Eye (tissue), 1 donor: Measurements from ENCODE around the gene HSF4.

Experiments used
- DNase-seq: peaks from one replicate; pipeline ENCODE4 v3.0.0-alpha.2; 2015

HSF4 gene

DNA sequence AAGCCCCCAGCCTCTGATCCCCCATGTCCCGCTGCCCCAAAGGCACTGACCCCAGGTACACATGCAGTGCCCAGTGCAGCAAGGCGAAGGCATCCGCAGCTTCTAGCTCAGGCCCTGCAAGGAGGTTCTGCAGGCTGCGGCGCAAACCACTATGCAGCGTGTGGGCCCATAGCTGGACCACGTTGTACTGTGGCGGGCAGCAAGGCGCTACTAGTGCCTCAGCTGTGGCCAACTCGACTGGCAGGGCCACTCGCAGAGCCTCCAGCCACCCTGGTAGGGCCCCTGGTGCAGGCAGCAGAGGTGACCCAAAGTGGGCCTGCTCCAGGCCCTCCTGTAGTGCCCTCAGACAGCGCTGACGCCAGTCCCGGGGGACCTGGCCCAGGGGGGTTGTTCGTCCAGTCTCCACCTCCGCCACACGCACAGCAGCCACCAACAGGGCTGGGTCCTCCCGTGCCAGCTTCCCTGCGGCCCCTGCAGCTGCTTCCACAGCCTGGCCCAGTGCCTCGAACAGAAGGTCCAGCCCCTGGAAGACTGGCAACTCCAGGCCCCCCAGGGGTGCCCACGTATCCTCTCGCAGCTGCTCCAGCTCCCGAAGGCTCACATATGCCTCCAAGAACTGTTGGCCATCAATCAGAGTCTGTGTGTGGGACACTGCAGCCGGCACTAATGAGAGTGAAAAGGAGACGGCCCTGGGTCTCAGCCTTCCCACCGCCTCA, 22.8 kb downstream of the HSF4 start:
- DNase-seq, result no peak

DNA sequence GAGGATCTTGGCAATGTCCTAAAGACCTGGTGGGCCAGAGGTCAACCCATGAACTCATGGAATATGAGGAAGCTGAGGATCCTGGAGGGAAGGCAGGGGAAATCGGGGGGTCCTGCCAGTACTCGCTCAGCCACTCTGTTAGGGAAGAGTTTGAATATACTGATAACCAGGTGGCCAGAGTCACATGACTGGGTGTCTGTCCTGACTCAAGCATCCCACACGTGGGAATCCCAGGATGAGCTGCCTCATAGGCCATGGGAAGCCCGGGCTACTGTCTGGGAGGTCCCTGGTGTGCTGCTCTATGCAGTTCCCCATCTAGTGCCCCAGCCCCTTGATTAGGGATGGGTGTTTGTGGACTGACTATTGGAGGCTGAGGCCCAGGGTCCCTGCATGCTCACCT, 23.8 kb downstream of the HSF4 start:
- DNase-seq, result no peak

DNA sequence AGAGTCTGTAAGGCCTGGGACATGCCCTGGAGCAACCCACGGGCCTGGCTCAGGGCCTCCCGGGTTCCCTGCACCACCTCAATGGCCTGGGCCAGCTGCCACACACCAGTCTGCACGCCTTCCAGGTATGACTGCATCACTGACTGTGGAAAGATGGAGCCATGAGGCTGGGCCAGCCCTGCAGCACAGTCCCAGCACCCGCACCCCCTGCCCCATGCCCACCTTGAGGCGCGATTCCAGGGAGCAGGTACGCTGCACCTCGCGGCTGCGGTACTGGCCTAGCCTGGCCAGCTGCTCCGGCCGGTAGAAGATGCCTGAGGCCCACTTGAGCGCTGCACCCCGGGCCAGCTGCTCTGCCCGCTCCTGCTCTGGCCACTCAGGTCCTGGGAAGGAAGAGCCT, 24.3 kb downstream of the HSF4 start:
- no peak for DNase-seq

- no peak for DNase-seq
Observed at GRCh38 chr16:67190041-67190440, 25.5 kb downstream of the HSF4 start, which contains the start of gene EXOC3L1. EXOC3L1 (minus strand) TSS chr16:67190136; CDS start chr16:67189676, 460 bp downstream.

GRCh38 chr16:67190448-67191399, 26.2 kb downstream of the HSF4 start:
- no peak for DNase-seq

GRCh38 chr16:67191411-67191994, 27.0 kb downstream of the HSF4 start:
- DNase-seq, result no peak

DNA sequence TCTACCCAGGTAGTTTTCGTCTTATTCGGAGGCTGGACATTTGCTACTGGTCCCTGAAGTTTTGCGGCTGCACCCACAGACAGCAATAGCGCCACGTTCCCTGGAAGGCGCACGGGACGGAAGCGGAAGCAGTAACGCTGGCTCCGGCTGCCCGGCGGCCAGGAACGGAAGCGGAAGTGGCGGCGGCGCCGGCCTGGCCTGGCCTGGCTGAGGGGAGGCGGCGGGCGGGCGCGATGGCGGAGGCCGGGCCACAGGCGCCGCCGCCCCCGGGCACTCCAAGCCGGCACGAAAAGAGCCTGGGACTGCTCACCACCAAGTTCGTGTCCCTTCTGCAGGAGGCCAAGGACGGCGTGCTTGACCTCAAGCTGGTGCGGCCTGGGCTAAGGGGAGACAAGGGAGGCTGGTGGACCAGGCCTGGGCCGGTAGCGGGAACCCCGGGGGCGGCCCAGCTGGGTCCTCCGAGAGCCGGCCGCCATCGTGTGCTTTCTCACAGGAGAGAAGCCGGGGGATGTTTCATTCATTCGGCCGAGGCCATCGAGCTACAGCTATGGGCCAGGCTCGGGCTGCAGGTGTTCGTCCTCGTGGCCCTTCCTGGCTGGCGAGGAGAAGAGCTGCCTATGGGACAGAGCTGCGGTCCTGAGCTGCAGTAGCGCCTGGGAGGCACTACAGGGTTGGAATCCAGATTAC, 27.6 kb downstream of the HSF4 start, which contains the start of gene E2F4:
Gene E2F4, plus strand, starts transcription at position 161 of the 687 bp plus-strand sequence. Its CDS starts 73 bp downstream, at position 234.
- peak; percentile 94 for DNase-seq

DNA sequence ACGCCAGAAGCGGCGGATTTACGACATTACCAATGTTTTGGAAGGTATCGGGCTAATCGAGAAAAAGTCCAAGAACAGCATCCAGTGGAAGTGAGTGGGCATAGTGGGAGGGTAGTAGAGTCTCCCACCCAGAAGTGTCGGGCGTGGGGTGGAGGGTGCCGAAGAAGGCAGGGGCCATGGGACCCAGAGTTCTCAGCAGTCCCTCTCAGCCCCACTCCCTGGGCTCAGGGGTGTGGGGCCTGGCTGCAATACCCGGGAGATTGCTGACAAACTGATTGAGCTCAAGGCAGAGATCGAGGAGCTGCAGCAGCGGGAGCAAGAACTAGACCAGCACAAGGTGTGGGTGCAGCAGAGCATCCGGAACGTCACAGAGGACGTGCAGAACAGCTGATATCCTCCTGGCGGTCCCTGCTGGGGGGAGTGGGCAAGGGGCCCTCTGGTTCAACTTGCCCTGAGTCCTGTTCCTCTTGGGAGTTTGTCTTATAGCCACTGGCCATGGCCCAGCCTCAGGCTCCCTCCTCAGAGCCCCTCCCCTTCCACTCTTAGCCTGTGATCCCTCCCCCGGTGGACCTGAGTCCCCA, 28.3 kb downstream of the HSF4 start:
- no peak for DNase-seq

GRCh38 chr16:67193536-67193935, 29.0 kb downstream of the HSF4 start:
- no peak for DNase-seq

GRCh38 chr16:67194260-67194659, 29.7 kb downstream of the HSF4 start:
- DNase-seq, result no peak

- DNase-seq, result no peak
Observed at GRCh38 chr16:67195676-67196075, 31.1 kb downstream of the HSF4 start.

DNA sequence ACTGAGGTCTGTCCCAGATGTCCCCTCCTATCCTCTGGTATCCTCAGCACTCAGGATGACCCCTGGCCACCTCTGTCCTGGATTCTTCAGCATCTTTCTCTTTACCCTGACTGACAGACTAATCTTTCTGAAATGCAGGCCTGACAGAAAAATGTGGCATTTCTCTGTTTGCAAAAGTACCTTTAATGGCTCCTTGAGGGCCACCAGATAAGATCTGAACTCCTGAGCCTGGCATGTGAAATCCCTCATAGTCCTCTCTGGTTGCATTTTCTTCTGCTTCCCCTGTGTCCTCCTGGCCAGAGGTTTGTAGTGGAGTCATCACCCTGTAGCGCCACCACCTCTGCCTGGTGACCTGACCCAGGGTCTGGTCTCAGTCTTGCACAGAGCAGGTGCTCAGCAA, 32.3 kb downstream of the HSF4 start:
- no peak for DNase-seq

- no peak for DNase-seq
Observed at GRCh38 chr16:67197704-67198103, 33.2 kb downstream of the HSF4 start.

GRCh38 chr16:67198238-67198734, 33.7 kb downstream of the HSF4 start:
- DNase-seq, result peak; percentile 25

DNA sequence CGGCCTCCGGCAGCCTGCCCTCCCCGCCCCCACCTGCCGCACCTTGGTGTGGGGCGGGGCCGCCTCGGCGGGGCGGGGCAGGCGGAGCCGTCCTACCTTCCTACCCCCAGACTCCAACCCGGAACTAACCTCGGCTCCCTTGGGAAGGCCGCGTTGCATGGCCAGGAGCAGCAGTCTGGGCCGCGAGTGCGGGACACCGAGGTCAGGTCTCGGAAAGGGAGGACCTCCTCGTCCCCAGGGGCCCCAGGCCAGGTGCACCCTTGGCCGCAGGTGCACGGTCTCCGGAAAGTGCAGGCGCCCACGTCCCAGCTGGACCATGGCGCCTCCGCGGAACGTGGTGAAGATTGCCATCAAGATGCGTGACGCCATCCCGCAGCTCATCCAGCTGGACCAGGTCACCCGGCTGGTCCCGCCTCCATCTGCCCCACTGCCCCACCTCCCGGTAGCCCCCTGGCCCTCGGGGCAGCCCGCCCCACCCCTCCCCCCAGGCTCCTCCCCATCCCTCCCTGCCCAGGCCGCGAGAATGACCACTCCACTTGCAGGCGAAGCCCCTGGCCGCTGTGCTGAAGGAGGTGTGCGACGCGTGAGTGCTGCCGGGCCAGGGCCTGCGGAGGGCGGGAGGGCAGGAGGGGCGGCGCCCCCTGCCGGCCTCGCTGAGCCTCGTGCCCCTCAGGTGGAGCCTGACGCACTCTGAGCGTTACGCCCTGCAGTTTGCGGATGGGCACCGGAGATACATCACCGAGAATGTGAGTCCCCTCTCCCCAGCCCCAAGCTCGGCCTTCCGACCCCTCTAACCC, 34.7 kb downstream of the HSF4 start, which contains the start of gene ELMO3:
Gene ELMO3, plus strand, starts transcription at position 121 of the 797 bp plus-strand sequence. Its CDS starts 196 bp downstream, at position 317.
- peak; percentile 24 for DNase-seq

GRCh38 chr16:67199808-67200198, 35.3 kb downstream of the HSF4 start:
- DNase-seq, result no peak

GRCh38 chr16:67200491-67200890, 35.9 kb downstream of the HSF4 start:
- no peak for DNase-seq

GRCh38 chr16:67201411-67202345, 37.1 kb downstream of the HSF4 start:
- DNase-seq, result no peak

GRCh38 chr16:67202426-67202825, 37.9 kb downstream of the HSF4 start:
- DNase-seq, result no peak

DNA sequence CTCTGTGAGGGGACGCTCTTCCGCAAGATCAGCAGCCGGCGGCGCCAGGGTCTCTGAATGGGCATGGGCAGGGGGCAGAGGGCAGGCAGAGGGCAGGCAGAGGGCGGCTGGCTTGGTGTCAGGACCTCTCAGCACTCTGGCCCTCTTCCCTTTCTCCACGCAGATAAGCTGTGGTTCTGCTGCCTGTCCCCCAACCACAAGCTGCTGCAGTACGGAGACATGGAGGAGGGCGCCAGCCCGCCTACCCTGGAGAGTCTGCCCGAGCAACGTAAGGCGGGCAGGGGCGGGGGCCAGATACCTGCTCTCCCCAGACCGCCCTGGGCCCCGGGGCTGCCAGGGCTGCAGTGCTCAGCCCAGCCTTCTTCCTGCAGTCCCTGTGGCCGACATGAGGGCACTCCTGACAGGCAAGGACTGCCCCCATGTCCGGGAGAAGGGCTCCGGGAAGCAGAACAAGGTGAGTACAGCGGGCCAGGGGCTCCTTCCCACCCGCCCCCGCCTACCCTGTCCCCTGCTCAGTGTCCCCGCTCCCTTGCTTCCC, 38.5 kb downstream of the HSF4 start:
- no peak for DNase-seq
